ENCODE data around the gene PDGFRB. TPM values are rescaled to one million over a fixed set of nuclear protein-coding genes. Genes with fewer than 3 reads are reported as not detected.
A peak's percentile ranks its signal among the peaks of the same experiment; 100 is the strongest.

Gene PDGFRB
- total RNA-seq, 1 experiment from 2014 or later: 7.2 TPM

DNA sequence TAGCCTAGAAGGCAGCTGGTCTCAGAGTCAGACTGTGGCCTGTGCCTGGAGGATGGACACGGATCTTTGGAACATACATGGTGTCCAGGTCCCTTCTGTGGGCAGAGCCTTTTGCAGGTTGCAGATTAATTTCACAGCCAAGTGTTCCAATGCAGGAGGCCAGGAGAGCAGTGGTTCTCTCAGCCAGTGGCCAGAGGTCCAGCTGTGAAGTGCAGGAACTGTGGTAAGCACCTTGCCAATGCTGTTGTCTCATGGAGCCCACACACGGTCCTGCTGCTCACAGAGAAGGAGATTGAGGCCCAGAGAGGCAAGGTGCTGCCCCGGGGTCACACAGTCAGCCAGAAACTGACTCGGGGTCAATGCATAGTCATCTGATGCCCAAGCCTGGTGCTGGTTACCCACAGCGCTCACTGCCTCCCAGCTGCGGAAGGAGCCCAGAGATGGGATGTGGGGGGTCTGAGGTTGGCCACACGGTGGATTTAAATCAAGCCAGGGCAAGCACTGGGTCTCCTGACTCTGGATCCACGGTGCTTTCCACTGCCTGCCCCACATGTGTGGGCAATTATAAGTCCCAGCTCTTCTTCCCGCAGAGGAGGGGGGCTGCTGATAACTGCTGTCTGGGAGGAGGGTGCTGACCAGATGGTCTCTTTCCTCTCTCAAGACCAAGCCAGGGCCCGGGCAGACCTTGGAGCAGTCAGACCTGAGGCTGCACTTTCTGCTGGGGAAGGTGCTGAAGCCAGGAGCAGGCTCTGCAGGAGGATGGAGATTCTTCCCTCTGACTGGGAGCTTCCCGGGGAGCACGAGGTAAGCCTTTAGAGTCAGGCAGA lies 2.8 kb downstream of the PDGFRB start:
- Histone ChIP-seq H3K36me3 (no peaks in the 10 kb centered on the region), H3K27ac (no peak overlapping the region), H3K4me1 (peaks cover 15% of the 10 kb centered on the region; the same call in 1 of the 2 replicates), H3K4me3 (no peak overlapping the region), H3K27me3 (no peaks in the 10 kb centered on the region), H3K9me3 (replicated peaks) (no peaks in the 10 kb centered on the region)
- DNase-seq: no peak

DNA sequence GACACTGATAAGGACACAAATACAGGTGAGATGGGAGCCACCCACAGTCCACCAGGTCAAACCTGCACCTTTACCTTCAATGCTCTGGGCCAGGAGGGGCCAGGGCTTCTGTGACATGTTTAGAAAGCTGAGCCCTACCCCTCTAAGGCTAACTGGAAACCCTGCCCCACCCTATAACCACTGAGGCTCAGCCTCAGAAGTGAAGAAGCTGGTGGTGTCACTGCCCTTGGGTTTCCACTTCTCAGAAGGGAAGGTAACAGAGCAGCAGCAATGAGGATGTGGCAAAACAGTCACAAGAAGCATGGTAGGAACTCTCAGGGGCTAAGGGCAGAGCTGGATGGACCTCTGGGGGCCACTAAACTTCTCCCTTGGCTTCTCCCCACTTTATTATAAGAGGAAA lies 6.0 kb downstream of the PDGFRB start:
- Histone ChIP-seq H3K27ac (no peak overlapping the region), H3K9me3 (replicated peaks) (no peaks in the 10 kb centered on the region), H3K4me3 (no peak overlapping the region), H3K4me1 (peaks cover 13% of the 10 kb centered on the region), H3K27me3 (no peaks in the 10 kb centered on the region), H3K36me3 (no peaks in the 10 kb centered on the region)
- no peak for DNase-seq

DNA sequence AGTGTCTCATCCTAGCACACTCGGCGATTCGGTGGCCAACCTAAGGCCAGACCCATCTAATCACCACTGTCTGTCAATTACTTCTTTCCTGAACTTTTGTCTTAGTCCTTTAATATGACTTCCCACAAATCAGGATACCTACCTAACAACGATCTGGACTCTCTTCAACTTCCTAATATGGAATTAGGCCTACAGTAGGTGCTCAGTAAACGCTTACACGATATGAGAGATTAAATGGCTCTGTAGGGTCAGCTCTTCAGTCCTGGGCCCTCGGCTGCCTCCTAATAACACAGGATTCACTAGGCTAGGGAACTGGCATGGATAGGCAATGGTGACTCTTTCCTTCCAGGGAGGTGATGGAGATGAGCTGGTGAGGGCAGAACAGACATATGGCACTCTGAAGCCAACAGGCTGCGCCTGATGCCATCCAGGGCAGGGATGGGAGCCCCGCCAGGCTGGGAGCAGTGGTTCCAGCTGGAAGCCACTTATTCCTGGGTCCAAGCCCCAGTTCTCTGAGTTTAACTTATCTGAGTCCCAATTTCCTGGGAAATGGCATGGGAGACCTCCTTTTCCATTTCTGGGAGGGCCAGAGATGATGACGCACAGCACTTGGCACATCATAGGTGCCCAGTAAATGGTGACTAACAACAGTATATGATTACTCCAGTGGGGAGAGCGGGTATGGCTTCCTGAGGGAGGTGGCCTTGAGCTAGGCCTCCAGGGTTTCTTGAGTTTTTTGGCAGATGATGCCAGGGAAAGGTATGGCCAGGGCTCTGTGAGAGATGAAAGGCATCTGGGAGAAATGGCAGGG lies 7.3 kb downstream of the PDGFRB start:
- no peak for DNase-seq
- Histone ChIP-seq H3K4me3 (no peak overlapping the region), H3K9me3 (replicated peaks) (no peaks in the 10 kb centered on the region), H3K4me1 (peaks cover 20% of the 10 kb centered on the region), H3K36me3 (no peaks in the 10 kb centered on the region), H3K27me3 (no peaks in the 10 kb centered on the region), H3K27ac (no peak overlapping the region)

DNA sequence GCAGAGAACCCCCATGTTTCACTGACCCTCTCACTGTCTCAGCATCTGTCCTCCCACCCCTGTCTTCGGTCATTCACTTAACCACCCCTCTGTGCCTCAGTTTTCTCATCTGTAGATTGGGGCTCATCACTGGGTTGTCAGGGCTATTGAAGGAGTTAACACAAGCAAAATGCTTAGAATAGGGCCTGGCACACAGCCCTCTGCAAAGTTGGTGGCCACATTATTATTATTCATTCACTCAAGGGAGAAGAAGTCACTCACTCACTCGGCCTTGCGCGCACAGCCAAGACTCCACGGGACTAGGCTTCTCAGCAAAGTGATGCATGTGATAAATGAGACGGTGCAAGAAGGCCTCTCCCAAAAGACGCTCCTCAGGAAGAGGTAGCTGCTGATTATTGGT lies 8.0 kb downstream of the PDGFRB start:
- Histone ChIP-seq H3K27me3 (no peaks in the 10 kb centered on the region), H3K4me1 (peaks cover 27% of the 10 kb centered on the region), H3K36me3 (no peaks in the 10 kb centered on the region), H3K4me3 (no peak overlapping the region), H3K27ac (no peak overlapping the region), H3K9me3 (replicated peaks) (no peaks in the 10 kb centered on the region)
- DNase-seq: no peak

DNA sequence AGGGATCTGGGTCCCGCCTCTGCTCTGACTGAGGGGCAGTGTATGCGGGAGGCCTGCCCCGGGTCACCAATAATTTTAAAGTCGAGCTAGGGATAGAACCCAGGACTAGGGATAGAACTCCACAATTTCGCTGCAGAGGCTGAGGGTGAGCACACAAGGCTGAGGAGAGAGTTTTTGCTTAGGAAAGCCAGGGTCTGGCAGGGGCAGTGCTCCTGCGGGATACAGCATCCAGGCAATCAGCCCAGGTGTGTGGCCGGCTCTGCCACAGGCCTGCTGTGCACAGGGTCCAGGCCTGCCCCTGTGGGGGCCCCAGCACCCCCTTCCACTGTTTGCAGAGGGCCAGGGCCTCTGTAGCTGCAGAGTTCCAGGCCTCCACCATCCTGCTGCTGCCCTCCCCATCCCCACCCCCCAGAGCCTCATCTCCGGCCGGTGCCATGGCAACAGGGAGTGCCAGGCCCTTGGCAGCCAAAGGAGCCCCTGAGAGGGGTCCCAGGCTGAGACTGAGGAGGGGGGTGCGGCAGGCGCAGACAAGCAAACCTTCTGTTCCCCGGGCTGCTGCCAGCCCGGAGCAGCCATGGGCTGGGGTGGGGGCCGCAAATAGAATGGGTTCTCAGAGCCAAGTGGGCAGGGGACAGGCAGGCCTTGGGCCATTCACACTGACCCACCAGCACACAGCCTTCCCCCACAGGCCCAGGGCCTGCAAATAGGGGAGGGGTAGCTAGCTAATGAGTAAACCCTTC lies 8.6 kb downstream of the PDGFRB start:
- H3K27ac ChIP-seq: no peak overlapping the region
- no peaks in the 10 kb centered on the region for H3K9me3 ChIP-seq (replicated peaks)
- H3K36me3 ChIP-seq: no peaks in the 10 kb centered on the region
- H3K4me1 ChIP-seq: peaks cover 33% of the 10 kb centered on the region
- H3K27me3 ChIP-seq: no peaks in the 10 kb centered on the region
- no peak for DNase-seq
- H3K4me3 ChIP-seq: no peak overlapping the region

DNA sequence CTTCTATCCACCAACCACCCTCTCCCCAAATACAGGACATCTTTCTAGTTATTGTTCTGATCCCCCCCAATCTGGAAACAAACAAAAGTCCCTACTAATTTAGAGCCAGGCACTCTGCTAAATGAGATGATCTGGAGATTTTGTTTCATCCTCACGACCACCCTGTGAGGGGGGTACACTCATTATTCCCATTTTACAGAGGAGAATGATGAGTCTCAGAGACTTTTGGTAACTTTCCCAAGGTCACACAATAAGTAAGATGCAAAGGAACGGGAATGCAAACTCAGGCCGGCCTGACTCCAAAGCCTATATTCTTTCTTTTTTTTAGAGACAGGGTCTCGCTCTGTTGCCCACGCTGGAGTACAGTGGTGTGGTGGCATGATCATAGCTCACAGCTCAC lies 9.4 kb downstream of the PDGFRB start:
- Histone ChIP-seq H3K4me1 (peaks cover 41% of the 10 kb centered on the region), H3K27ac (no peak overlapping the region), H3K36me3 (no peaks in the 10 kb centered on the region), H3K27me3 (no peaks in the 10 kb centered on the region), H3K4me3 (no peak overlapping the region), H3K9me3 (replicated peaks) (no peaks in the 10 kb centered on the region)
- DNase-seq: no peak

DNA sequence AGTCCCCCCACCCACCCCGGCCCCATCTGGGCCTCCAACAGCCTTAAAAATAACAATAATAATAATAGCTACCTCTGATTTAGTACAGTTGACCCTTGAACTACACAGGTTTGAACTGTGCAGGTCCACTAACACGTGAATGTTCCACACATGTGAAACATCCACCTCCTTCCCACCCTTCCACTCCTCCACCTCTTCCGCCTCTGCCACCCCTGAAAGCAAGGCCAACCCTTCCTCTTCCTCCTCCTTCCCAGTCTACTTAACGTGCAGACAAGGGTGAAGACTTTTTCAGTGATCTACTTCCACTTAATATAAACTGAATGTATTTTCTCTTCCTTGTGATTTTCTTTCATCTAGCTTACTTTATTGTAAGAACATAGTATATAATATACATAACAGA lies 10.8 kb downstream of the PDGFRB start:
- Histone ChIP-seq H3K9me3 (replicated peaks) (no peaks in the 10 kb centered on the region), H3K4me3 (no peak overlapping the region), H3K36me3 (no peaks in the 10 kb centered on the region), H3K4me1 (peaks cover 50% of the 10 kb centered on the region), H3K27ac (no peak overlapping the region), H3K27me3 (no peaks in the 10 kb centered on the region)
- DNase-seq: no peak

DNA sequence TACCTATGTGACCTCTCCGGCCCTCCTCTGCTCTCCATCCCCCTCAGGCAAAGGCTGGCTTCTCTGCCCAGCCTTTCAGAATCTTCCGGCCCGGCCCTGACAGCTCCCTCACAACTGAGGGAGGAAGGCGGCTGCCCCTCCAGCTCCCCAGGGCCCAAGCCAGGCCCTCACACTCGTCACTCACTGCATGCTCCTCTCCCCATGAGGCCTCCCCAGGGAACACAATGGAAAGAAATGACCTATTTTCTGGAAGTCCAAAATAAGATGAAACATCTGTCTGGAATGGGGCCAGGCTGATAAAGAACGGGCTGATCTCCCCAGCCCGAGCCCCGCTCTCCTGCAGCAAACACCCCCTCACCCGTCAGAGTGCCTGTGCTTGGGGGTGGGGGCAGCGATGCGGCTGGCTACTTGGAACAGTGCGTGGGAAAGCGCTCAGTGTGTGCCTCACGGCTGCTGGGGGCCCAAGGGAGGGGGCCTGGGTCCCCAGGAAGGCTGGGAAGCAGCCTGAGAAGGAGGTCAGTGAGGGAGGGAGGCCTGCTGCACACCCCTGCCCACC lies 11.3 kb downstream of the PDGFRB start:
- no peaks in the 10 kb centered on the region for H3K9me3 ChIP-seq (replicated peaks)
- no peaks in the 10 kb centered on the region for H3K27me3 ChIP-seq
- no peaks in the 10 kb centered on the region for H3K36me3 ChIP-seq
- peak overlapping the region; percentile 18 for H3K4me3 ChIP-seq
- H3K27ac ChIP-seq: peak overlapping the region; percentile 82
- H3K4me1 ChIP-seq: peaks cover 54% of the 10 kb centered on the region
- DNase-seq: peak; percentile 39 to 45

DNA sequence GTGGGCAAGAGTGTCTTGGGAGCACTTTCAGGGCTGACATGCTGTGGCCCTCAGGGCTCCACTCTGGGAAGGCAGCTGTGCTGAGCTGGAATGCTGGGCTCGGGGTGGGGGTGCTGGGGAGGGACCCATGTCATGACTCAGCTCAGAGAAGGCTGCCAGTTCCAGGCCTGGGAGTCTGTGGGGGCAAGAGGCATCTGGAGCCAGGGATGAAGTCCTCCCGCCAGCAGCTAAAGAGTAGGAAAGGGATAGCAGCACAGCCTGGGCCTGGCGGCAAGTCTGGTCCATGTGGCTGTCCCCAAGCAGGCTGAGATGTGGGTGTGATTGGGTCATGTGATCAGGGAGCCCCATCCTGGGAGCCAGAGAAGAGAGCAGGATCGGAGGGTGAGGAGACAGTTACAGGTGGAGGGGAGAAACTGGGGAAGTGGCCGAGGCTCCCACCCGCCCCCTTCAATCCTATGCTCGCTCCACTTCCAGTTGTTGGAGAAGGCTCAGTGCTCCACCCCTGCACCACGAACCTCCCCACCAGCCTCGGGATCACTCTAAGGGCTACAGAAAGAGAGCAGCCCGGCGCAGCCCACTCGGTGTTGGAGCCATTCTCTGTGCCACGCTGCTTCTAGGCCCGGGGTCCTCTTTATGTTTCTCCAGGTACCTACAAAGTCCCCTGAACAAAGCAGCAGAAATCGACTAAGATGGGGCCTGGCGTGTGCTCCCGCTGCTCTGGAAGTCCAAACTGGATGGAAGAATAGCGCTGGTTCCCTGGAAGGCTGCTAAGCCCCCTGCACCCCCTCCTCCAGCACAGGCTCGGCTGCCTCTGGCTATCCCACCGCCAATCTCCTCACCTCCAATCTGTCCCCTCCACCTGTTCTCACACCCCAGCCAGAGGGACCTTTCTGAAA lies 12.0 kb downstream of the PDGFRB start:
- Histone ChIP-seq H3K4me1 (peaks cover 62% of the 10 kb centered on the region), H3K36me3 (no peaks in the 10 kb centered on the region), H3K27ac (peak overlapping the region; percentile 82), H3K4me3 (peak overlapping the region; percentile 18), H3K27me3 (no peaks in the 10 kb centered on the region), H3K9me3 (replicated peaks) (no peaks in the 10 kb centered on the region)
- peak; percentile 79 to 88 for DNase-seq

DNA sequence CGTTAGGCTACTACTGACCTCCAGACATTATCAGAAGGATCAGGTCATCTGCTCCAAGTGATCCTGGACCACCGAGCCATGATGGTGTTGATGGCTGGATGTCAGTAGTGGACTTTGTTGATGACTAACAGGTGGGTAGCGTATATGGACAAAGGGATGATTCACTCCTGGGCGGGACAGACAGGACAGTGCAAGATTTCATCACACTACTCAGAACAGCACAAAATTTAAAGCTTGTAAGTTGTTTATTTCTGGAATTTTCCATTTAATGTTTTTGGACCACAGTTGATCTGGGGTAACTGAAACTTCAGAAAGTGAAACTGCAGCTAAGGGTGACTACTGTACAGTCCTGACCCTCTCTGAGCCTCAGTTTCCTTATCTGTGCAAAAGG lies 12.7 kb downstream of the PDGFRB start:
- Histone ChIP-seq H3K36me3 (no peaks in the 10 kb centered on the region), H3K27ac (peak overlapping the region; percentile 82), H3K4me1 (peaks cover 68% of the 10 kb centered on the region), H3K27me3 (no peaks in the 10 kb centered on the region), H3K9me3 (replicated peaks) (no peaks in the 10 kb centered on the region), H3K4me3 (no peak overlapping the region)
- DNase-seq: peak; percentile 50 to 63

DNA sequence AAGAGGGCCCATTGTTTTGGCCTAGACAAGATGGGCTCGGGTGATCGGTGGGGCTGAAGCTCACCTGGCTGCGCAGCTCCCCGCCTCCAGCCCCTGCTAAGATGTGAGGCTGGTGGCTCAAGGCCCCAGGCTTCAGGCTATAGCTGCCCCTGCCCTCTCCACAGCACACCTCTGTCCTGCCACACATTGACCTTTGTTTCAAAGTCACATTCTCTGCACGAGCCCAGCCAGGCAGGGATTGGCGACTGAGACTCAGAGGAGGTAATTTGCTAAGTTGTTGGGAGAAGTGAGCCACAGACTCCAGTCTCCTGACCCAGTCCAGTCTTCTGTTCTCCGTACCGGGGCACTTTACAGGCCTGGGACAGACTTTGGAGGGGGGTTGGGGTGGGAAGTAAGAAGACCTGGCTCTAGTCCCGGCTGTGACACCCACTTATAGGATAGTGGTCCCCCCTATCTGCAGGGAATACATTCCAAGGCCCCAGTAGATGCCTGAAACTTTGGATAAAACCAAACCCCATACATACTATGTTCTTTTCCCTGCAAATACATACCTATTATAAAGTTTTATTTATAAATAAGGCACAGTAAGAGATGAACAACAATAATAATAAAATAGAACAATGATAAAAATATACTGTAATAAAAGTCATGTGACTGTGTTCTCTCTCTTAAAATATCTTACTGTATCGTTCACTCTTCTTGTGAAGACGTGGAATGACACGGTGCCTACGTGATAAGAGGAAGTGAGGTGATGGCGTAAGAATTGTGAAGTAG lies 13.3 kb downstream of the PDGFRB start:
- Histone ChIP-seq H3K36me3 (no peaks in the 10 kb centered on the region), H3K4me1 (peaks cover 74% of the 10 kb centered on the region), H3K27ac (peak overlapping the region; percentile 82), H3K9me3 (replicated peaks) (no peaks in the 10 kb centered on the region), H3K27me3 (no peaks in the 10 kb centered on the region), H3K4me3 (no peak overlapping the region)
- DNase-seq: no peak

DNA sequence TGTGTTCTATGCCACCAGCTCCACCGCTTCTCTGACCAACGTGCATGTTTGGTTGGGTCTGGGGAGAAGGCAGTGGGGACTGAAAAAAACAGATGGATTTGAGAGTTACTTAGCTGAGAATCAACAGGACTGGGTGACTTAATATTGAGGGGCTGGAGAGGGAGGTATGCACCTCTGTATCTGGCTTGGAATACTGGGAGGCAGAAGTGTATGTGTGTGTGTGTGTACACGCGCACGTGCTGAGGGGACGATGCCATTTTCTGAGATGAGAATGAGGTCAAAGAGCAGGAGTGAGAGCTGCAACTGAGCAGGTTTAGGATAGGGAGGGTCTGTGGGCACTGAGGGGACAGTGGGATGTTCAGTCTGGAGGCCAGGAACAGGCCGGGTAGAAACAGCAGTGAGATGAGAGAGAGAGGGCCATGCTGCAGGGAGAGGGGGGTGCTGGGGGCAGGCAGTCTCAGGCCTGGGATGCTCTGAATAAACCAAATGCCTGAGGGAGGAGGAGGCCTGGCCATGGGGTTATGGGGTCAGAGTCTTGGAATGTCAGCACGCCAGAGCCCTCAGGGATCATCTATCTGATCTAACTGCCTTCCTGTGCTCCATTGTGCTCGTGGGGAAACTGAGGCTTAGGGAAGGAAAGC lies 14.0 kb downstream of the PDGFRB start:
- no peak for DNase-seq
- Histone ChIP-seq H3K27ac (peak overlapping the region; percentile 82), H3K27me3 (no peaks in the 10 kb centered on the region)

DNA sequence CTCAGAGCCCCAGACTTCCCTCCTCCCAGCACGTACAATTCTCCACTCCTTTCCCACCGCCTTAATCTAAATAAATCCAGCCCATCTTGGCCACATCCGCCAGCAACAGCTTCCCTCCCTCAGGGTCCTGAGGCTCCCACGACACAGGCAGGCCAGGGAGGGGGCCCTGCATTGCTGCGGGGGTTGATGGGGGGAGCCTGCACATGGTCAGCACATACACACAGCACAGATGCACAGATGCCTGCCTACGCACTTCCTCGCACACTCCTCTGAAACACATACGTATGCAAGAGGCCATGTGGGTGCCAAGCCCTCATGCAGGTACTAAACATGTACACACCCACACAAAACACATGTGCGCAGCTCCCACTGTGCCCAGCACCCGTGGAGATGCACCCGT lies 14.8 kb downstream of the PDGFRB start:
- no peaks in the 10 kb centered on the region for H3K36me3 ChIP-seq
- H3K9me3 ChIP-seq (replicated peaks): no peaks in the 10 kb centered on the region
- peak in 1 of 2 experiments; percentile 42 for DNase-seq
- H3K4me1 ChIP-seq: peaks cover 78% of the 10 kb centered on the region
- H3K4me3 ChIP-seq: no peak overlapping the region
- peak overlapping the region; percentile 28; the same call in 1 of the 2 replicates for H3K27ac ChIP-seq
- no peaks in the 10 kb centered on the region for H3K27me3 ChIP-seq

More for the DNA sequence above, 14.0 kb downstream of the PDGFRB start:
- no peak overlapping the region for H3K4me3 ChIP-seq
- H3K9me3 ChIP-seq (replicated peaks): no peaks in the 10 kb centered on the region
- H3K36me3 ChIP-seq: no peaks in the 10 kb centered on the region
- peaks cover 78% of the 10 kb centered on the region for H3K4me1 ChIP-seq

All from SJCRH30 (cell line).